ENCODE data around the gene MAN2C1. TPM values are rescaled to one million over a fixed set of nuclear protein-coding genes. Genes with fewer than 3 reads are reported as not detected.
"Not testable (repeated sequence)": the region's sequence is repeated elsewhere in the genome, so short reads cannot be mapped to it uniquely, and the experiment has no call there.

MAN2C1 gene
- polyA plus RNA-seq, 3 donors: 32.9 to 453 (median 42.9) TPM

DNA sequence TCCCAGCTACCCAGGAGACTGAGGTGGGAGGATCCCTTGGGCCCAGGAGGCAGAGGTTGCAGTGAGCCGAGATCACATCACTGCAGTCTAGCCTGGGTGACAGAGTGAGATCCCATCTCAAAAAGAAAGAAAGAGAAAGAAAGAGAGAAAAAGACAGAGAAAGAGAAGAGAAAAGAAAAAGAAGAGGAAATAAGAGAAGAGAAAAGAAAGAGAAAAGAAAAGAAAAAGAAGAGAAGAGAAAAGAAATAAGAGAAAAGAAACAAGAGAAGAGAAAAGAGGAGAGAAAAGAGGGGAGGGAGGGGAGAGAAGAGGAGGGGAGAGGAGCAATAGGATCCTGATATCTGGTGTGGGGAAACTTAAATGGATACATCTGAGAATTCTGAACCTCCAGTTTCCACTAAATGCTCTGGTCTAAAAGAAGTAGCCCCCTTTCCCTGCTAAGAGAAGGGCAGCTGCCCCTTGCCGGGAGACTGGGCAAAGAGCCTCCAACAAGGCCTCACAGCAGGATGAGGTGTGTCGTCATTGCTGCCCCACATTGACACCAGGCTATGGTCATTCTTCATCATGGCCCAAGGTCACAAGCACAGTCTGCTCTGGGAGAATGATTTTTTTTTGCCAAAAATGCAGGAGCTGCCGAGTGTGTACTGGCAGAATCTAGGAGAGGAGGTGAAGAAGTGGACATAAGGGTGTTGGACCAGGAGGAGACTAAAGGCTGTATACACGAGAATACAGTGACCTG, 53.7 kb downstream of the MAN2C1 start:
- H3K27me3 Mint-ChIP-seq (ENCODE audit: low read depth in 3 of 3): peaks cover 3 to 5% (median 5%) of the 10 kb centered on the region in 3 donors
- Histone ChIP-seq H2AFZ (ENCODE audit: insufficient read depth, low read depth, low read length, poor library complexity, severe bottlenecking) (no peak overlapping the region), H4K20me1 (ENCODE audit: insufficient read depth, low read length) (no peaks in the 10 kb centered on the region), H3K4me1 (ENCODE audit: control insufficient read depth in 1 of 2, insufficient read depth in 2 of 2, low read length in 2 of 2) (no peaks in the 10 kb centered on the region), H3K4me2 (replicated peaks; ENCODE audit: extremely low read depth, low read length, poor library complexity, severe bottlenecking) (no peak overlapping the region), H3K79me2 (ENCODE audit: insufficient read depth, low read length) (no peaks in the 10 kb centered on the region), H3K27me3 (ENCODE audit: control insufficient read depth in 2 of 2, insufficient read depth in 2 of 2, low read length in 2 of 2) (no peaks in the 10 kb centered on the region), H3K9me3 (replicated peaks in 1 of 2; ENCODE audit: control insufficient read depth in 1 of 2, insufficient read depth in 1 of 2, low read length in 2 of 2) (no peaks in the 10 kb centered on the region), H3K27ac (ENCODE audit: low read depth in 1 of 2, low read length in 2 of 2) (no peak overlapping the region), H3K9ac (ENCODE audit: insufficient read depth, low read length, poor library complexity, severe bottlenecking) (no peak overlapping the region), H3K36me3 (replicated peaks in 1 of 2; ENCODE audit: control insufficient read depth in 1 of 2, insufficient read depth in 2 of 2, low read length in 2 of 2) (no peaks in the 10 kb centered on the region), H3K4me3 (replicated peaks in 1 of 3; ENCODE audit: low read depth in 2 of 3, low read length in 3 of 3) (no peak overlapping the region)
- H3K4me1 Mint-ChIP-seq: no peaks in the 10 kb centered on the region
- no peak overlapping the region for H3K4me3 Mint-ChIP-seq
- intact Hi-C loops (cut with micrococcal nuclease): no loop called here
- TF ChIP-seq, protein P1, sequence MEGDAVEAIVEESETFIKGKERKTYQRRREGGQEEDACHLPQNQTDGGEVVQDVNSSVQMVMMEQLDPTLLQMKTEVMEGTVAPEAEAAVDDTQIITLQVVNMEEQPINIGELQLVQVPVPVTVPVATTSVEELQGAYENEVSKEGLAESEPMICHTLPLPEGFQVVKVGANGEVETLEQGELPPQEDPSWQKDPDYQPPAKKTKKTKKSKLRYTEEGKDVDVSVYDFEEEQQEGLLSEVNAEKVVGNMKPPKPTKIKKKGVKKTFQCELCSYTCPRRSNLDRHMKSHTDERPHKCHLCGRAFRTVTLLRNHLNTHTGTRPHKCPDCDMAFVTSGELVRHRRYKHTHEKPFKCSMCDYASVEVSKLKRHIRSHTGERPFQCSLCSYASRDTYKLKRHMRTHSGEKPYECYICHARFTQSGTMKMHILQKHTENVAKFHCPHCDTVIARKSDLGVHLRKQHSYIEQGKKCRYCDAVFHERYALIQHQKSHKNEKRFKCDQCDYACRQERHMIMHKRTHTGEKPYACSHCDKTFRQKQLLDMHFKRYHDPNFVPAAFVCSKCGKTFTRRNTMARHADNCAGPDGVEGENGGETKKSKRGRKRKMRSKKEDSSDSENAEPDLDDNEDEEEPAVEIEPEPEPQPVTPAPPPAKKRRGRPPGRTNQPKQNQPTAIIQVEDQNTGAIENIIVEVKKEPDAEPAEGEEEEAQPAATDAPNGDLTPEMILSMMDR (IDR thresholded peaks at IDR 0.05): peak; percentile 21
- DNase-seq: no peak
- H3K36me3 Mint-ChIP-seq: no peaks in the 10 kb centered on the region
- 87% methylated on average over 4 of the region's 5 CpGs for WGBS (ENCODE audit: insufficient coverage)
- peaks cover 0 to 2% (median 0%) of the 10 kb centered on the region in 7 donors for H3K9me3 Mint-ChIP-seq
- peak overlapping the region in 1 of 7 donors; percentile 72 for H3K27ac Mint-ChIP-seq

DNA sequence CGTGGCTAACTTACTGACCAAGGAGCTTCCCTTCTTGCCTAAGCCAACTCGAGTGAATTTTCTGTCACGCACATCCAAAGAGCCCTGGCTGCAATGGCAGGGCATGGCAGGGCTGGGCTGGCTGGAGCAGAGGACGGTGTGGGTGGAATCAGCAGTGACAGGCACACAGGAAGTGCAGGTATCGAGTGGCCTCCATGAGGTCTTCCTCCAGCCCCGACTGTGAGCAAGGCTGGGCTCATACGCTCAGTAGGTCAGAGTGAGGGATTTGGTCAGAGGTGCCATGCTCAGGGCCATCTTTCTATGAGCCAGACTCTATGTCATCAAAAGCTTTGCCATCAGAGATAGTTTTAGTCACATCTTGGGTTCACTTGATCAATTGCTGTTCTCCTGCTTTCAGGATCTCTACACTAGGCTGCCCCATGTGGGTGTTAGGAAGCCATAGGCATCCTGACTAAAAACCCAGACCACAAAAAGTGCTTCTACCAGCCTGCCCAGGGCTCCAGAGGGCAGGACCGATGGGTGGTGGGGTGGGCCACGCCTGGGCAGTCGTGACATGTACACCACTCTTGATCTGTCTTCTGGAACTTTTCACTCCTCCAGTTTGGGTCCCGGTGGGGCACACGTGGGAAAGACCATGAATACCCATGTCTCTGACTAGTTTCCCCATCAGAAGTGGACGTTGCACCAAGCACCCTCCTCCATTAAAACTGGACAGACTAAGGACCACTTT, 55.1 kb downstream of the MAN2C1 start:
- Mint-ChIP-seq H3K4me3 (no peak overlapping the region), H3K27me3 (ENCODE audit: low read depth in 3 of 3) (peaks cover 3 to 10% (median 5%) of the 10 kb centered on the region in 3 donors), H3K27ac (no peak overlapping the region), H3K9me3 (peaks cover 0 to 2% (median 0%) of the 10 kb centered on the region in 7 donors), H3K4me1 (no peaks in the 10 kb centered on the region), H3K36me3 (no peaks in the 10 kb centered on the region)
- Histone ChIP-seq H3K36me3 (replicated peaks in 1 of 2; ENCODE audit: control insufficient read depth in 1 of 2, insufficient read depth in 2 of 2, low read length in 2 of 2) (no peaks in the 10 kb centered on the region), H4K20me1 (ENCODE audit: insufficient read depth, low read length) (no peaks in the 10 kb centered on the region), H3K27ac (ENCODE audit: low read depth in 1 of 2, low read length in 2 of 2) (no peak overlapping the region), H2AFZ (ENCODE audit: insufficient read depth, low read depth, low read length, poor library complexity, severe bottlenecking) (no peak overlapping the region), H3K4me3 (replicated peaks in 1 of 3; ENCODE audit: low read depth in 2 of 3, low read length in 3 of 3) (no peak overlapping the region), H3K9me3 (replicated peaks in 1 of 2; ENCODE audit: control insufficient read depth in 1 of 2, insufficient read depth in 1 of 2, low read length in 2 of 2) (no peaks in the 10 kb centered on the region), H3K9ac (ENCODE audit: insufficient read depth, low read length, poor library complexity, severe bottlenecking) (no peak overlapping the region), H3K4me1 (ENCODE audit: control insufficient read depth in 1 of 2, insufficient read depth in 2 of 2, low read length in 2 of 2) (no peaks in the 10 kb centered on the region), H3K79me2 (ENCODE audit: insufficient read depth, low read length) (no peaks in the 10 kb centered on the region), H3K4me2 (replicated peaks; ENCODE audit: extremely low read depth, low read length, poor library complexity, severe bottlenecking) (no peak overlapping the region), H3K27me3 (ENCODE audit: control insufficient read depth in 2 of 2, insufficient read depth in 2 of 2, low read length in 2 of 2) (no peaks in the 10 kb centered on the region)
- DNase-seq: no peak
- intact Hi-C loops (cut with micrococcal nuclease): no loop called here
- 90% methylated on average over 8 of the region's 13 CpGs for WGBS (ENCODE audit: insufficient coverage)
- TF ChIP-seq, protein P1 (IDR thresholded peaks at IDR 0.05): no peak

DNA sequence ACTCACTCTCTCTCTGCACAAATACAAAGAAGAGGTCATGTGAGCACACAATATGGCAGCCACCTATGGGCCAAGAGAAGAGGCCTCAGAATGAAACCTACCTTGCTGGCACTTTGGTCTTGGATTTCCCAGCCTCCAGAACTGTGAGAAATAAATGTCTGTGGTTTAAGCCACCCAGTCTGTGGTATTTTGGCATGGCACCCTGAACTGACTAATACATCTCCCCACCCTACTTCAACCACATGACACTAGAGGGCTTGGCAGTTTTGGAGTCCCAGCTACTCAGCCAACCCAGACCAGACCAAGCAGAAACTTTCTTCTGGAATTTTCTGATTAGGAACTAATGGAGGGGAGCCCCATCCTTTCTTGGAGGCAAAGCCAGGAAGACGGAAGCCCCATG, 55.9 kb downstream of the MAN2C1 start:
- DNase-seq; H3K4me2 ChIP-seq (replicated peaks; ENCODE audit: extremely low read depth, low read length, poor library complexity, severe bottlenecking); H3K36me3 Mint-ChIP-seq; intact Hi-C loops (cut with micrococcal nuclease); H3K9me3 Mint-ChIP-seq; H3K36me3 ChIP-seq (replicated peaks in 1 of 2; ENCODE audit: control insufficient read depth in 1 of 2, insufficient read depth in 2 of 2, low read length in 2 of 2); H3K27ac ChIP-seq (ENCODE audit: low read depth in 1 of 2, low read length in 2 of 2); H3K79me2 ChIP-seq (ENCODE audit: insufficient read depth, low read length); H3K4me3 Mint-ChIP-seq; H3K4me1 Mint-ChIP-seq; H3K9ac ChIP-seq (ENCODE audit: insufficient read depth, low read length, poor library complexity, severe bottlenecking); H4K20me1 ChIP-seq (ENCODE audit: insufficient read depth, low read length); H3K4me3 ChIP-seq (replicated peaks in 1 of 3; ENCODE audit: low read depth in 2 of 3, low read length in 3 of 3); H3K9me3 ChIP-seq (replicated peaks in 1 of 2; ENCODE audit: control insufficient read depth in 1 of 2, insufficient read depth in 1 of 2, low read length in 2 of 2); H2AFZ ChIP-seq (ENCODE audit: insufficient read depth, low read depth, low read length, poor library complexity, severe bottlenecking); H3K4me1 ChIP-seq (ENCODE audit: control insufficient read depth in 1 of 2, insufficient read depth in 2 of 2, low read length in 2 of 2); H3K27me3 ChIP-seq (ENCODE audit: control insufficient read depth in 2 of 2, insufficient read depth in 2 of 2, low read length in 2 of 2): not testable (repeated sequence)
- 100% methylated on average over 1 of the region's 1 CpG for WGBS (ENCODE audit: insufficient coverage)
- peak overlapping the region in 1 of 7 donors; percentile 21 for H3K27ac Mint-ChIP-seq
- peaks cover 3 to 11% (median 7%) of the 10 kb centered on the region in 3 donors for H3K27me3 Mint-ChIP-seq (ENCODE audit: low read depth in 3 of 3)

All from CD14-positive monocyte (primary cell).